Thyroid gland (tissue), 4 donors: Measurements from ENCODE around the gene LTBR.
A peak's percentile ranks its signal among the peaks of the same experiment; 100 is the strongest.

Experiments
- CTCF ChIP-seq, 6 experiments: fragments of 200-600 bp in 3 of 6; fragments of 450-650 bp in 3 of 6; sonication (generic) in 3 of 6; IDR thresholded peaks; one replicate each; pipeline ENCODE4 v1.5.1; 2016 to 2019; ENCODE audit warnings: antibody characterized with exemption in 6 of 6, mild to moderate bottlenecking in 2 of 6, inconsistent platforms in 1 of 6, moderate library complexity in 1 of 6
- POLR2A ChIP-seq, 2 donors: fragments of 450-650 bp; IDR thresholded peaks; one replicate each; pipeline ENCODE4 v1.6.1; 2017; ENCODE audit warnings: antibody characterized with exemption in 2 of 2, mild to moderate bottlenecking in 2 of 2, moderate library complexity in 1 of 2

GRCh38 chr12:6376079-6376869, 7.7 kb upstream of the LTBR start:
- TF ChIP-seq POLR2A (IDR thresholded peaks at IDR 0.05) (peak in 1 of 2 donors; percentile 94), CTCF (IDR thresholded peaks at IDR 0.05) (peak in 4 of 6 experiments; percentile 22 to 45 (median 30))
